Measurements from ENCODE around the gene TP53TG3B.
"Not testable (repeated sequence)": the region's sequence is repeated elsewhere in the genome, so short reads cannot be mapped to it uniquely, and the experiment has no call there.

Gene TP53TG3B

GRCh38 chr16:33360541-33360940 lies at the start of gene TP53TG3B:
TP53TG3B (plus strand) TSS chr16:33360841; CDS start chr16:33360909, 68 bp downstream.
- not testable (repeated sequence) for DNase-seq

GRCh38 chr16:33336226-33337012 lies 24.2 kb upstream of the TP53TG3B start:
- DNase-seq: not testable (repeated sequence)

- DNase-seq: not testable (repeated sequence)
These were observed 22.8 kb upstream of the TP53TG3B start for GRCh38 chr16:33337627-33338542.

DNA sequence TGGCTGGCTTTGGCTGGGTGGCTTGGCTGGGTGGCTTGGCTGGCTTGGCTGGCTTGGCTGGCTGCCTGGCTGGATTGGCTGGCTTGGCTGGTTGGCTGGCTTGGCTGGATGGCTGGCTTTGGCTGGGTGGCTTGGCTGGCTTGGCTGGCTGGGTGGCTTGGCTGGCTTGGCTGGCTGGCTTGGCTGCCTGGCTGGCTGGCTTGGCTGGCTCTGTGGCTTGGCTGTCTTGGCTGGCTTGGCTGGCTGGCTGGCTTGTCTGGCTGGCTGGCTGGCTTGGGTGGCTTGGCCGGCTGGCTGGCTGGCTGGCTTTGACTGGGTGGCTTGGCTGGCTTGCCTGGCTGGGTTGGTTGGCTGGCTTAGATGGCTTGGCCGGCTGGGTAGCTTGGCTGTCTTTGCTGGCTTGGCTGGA lies 22.1 kb upstream of the TP53TG3B start:
- not testable (repeated sequence) for DNase-seq

- not testable (repeated sequence) for DNase-seq
These were observed 21.3 kb upstream of the TP53TG3B start for GRCh38 chr16:33339093-33340061.

All from CD4-positive, alpha-beta T cell treated with Interleukin-17A for 1 hour (primary cell).